ENCODE data around the gene PDZD7. TPM values are rescaled to one million over a fixed set of nuclear protein-coding genes. Genes with fewer than 3 reads are reported as not detected.

PDZD7 gene
- total and polyA plus RNA-seq, 4 donors, result 0.06 to 0.09 (median 0.07) TPM; not detected in 1

DNA sequence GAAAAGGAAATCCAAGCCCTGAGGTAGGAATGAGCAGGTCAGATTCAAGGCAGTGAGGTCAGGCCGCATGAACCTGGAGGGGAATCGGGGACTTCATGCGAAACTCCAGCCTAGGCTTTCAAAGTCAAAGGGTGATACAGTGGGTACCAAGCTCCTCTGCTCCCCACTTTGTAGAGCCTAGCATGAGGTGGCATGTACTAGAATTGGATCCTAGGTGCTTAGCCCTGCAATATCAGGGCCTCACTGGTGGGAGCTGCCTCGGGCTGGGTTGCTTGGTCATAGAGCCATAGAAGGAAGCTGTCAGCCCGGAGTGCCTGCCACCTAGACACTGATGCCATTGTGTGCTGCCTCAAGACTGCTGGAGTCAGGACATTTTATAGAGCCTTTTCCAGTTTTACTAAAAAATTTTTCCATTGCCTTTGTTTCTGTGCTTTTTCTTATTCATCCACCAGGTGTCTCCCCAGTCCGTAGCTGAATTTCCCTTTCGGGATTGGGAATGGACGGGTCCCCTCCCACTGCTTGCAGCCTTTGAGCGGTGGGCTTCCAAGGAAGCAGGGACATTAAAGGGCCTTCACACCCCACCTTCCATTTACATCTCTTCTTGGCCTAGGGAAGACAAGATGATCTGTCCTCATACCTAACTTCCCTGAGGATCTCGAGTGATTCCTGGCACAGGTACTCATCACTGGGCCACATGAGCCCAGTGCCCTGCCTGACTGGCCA lies 36.8 kb downstream of the PDZD7 start:
- no peak for TF ChIP-seq HNF4G (IDR thresholded peaks at IDR 0.05)
- TF ChIP-seq YY1 (IDR thresholded peaks at IDR 0.05), result no peak
- TF ChIP-seq, protein P1, sequence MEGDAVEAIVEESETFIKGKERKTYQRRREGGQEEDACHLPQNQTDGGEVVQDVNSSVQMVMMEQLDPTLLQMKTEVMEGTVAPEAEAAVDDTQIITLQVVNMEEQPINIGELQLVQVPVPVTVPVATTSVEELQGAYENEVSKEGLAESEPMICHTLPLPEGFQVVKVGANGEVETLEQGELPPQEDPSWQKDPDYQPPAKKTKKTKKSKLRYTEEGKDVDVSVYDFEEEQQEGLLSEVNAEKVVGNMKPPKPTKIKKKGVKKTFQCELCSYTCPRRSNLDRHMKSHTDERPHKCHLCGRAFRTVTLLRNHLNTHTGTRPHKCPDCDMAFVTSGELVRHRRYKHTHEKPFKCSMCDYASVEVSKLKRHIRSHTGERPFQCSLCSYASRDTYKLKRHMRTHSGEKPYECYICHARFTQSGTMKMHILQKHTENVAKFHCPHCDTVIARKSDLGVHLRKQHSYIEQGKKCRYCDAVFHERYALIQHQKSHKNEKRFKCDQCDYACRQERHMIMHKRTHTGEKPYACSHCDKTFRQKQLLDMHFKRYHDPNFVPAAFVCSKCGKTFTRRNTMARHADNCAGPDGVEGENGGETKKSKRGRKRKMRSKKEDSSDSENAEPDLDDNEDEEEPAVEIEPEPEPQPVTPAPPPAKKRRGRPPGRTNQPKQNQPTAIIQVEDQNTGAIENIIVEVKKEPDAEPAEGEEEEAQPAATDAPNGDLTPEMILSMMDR (IDR thresholded peaks at IDR 0.05; ENCODE audit: low read depth, low read length, missing input control), result peak; percentile 63
- TF ChIP-seq TAF1 (conservative IDR thresholded peaks at IDR 0.05), result no peak
- peak; percentile 84 to 87 for TF ChIP-seq RAD21 (IDR thresholded peaks at IDR 0.05)
- Histone ChIP-seq H3K4me3 (ENCODE audit: low read depth in 1 of 3, low read length in 3 of 3) (no peak overlapping the region), H3K9me3 (ENCODE audit: control insufficient read depth in 4 of 4, low read length in 3 of 4) (no peaks in the 10 kb centered on the region), H3K4me1 (ENCODE audit: control insufficient read depth in 4 of 4, insufficient read depth in 4 of 4, low read length in 3 of 4) (peaks cover 0 to 26% (median 17%) of the 10 kb centered on the region in 4 donors), H3K27ac (ENCODE audit: low read depth in 1 of 2, low read length in 2 of 2) (no peak overlapping the region), H3K9ac (ENCODE audit: low read depth in 1 of 2, low read length in 2 of 2) (no peak overlapping the region), H3K27me3 (ENCODE audit: control insufficient read depth in 4 of 4, insufficient read depth in 4 of 4, low read length in 3 of 4) (no peaks in the 10 kb centered on the region), H3K36me3 (ENCODE audit: control insufficient read depth in 4 of 4, insufficient read depth in 3 of 4, low read depth in 1 of 4, low read length in 3 of 4) (peaks cover 6 to 23% (median 9%) of the 10 kb centered on the region in 4 donors)
- WGBS, result 60% methylated on average over 10 of the region's 10 CpGs
- DNase-seq (ENCODE audit: low spot score), result no peak

DNA sequence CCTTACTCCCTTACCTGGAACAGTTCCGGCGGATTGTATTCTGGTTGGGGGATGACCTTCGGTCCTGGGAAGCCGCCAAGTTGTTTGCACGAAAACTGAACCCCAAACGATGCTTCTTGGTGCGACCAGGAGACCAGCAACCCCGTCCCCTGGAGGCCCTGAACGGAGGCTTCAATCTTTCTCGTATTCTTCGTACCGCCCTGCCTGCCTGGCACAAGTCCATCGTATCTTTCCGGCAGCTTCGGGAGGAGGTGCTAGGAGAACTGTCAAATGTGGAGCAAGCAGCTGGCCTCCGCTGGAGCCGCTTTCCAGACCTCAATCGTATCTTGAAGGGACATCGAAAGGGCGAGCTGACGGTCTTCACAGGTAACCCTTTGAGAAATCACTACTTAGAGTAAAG lies 41.8 kb downstream of the PDZD7 start:
- no peaks in the 10 kb centered on the region for H3K27me3 ChIP-seq (ENCODE audit: control insufficient read depth in 4 of 4, insufficient read depth in 4 of 4, low read length in 3 of 4)
- peaks cover 6 to 26% (median 9%) of the 10 kb centered on the region in 4 donors for H3K36me3 ChIP-seq (ENCODE audit: control insufficient read depth in 4 of 4, insufficient read depth in 3 of 4, low read depth in 1 of 4, low read length in 3 of 4)
- DNase-seq (ENCODE audit: low spot score), result no peak
- H3K4me1 ChIP-seq (ENCODE audit: control insufficient read depth in 4 of 4, insufficient read depth in 4 of 4, low read length in 3 of 4), result peaks cover 4 to 33% (median 28%) of the 10 kb centered on the region in 4 donors
- no peaks in the 10 kb centered on the region for H3K9me3 ChIP-seq (ENCODE audit: control insufficient read depth in 4 of 4, low read length in 3 of 4)
- no peak overlapping the region for H3K4me3 ChIP-seq (ENCODE audit: low read depth in 1 of 3, low read length in 3 of 3)
- TF ChIP-seq HNF4A (conservative IDR thresholded peaks at IDR 0.05) (no peak), GABPA (IDR thresholded peaks at IDR 0.05 in 1 of 2, conservative IDR thresholded peaks at IDR 0.05 in 1 of 2) (no peak), FOXA1 (IDR thresholded peaks at IDR 0.05) (no peak), NR2F2 (IDR thresholded peaks at IDR 0.05) (no peak), TAF1 (conservative IDR thresholded peaks at IDR 0.05) (no peak), FOXA2 (IDR thresholded peaks at IDR 0.05) (no peak), EGR1 (IDR thresholded peaks at IDR 0.05; ENCODE audit: low read depth in 2 of 2) (no peak), YY1 (IDR thresholded peaks at IDR 0.05) (no peak), RXRA (IDR thresholded peaks at IDR 0.05) (no peak), HNF4G (IDR thresholded peaks at IDR 0.05) (no peak), SP1 (IDR thresholded peaks at IDR 0.05) (no peak), JUND (IDR thresholded peaks at IDR 0.05) (no peak), RAD21 (IDR thresholded peaks at IDR 0.05) (no peak)
- TF ChIP-seq, protein P2, sequence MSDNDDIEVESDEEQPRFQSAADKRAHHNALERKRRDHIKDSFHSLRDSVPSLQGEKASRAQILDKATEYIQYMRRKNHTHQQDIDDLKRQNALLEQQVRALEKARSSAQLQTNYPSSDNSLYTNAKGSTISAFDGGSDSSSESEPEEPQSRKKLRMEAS (IDR thresholded peaks at IDR 0.05), result no peak
- TF ChIP-seq, protein P1 (IDR thresholded peaks at IDR 0.05; ENCODE audit: low read depth, low read length, missing input control), result no peak
- TF ChIP-seq, protein P3, sequence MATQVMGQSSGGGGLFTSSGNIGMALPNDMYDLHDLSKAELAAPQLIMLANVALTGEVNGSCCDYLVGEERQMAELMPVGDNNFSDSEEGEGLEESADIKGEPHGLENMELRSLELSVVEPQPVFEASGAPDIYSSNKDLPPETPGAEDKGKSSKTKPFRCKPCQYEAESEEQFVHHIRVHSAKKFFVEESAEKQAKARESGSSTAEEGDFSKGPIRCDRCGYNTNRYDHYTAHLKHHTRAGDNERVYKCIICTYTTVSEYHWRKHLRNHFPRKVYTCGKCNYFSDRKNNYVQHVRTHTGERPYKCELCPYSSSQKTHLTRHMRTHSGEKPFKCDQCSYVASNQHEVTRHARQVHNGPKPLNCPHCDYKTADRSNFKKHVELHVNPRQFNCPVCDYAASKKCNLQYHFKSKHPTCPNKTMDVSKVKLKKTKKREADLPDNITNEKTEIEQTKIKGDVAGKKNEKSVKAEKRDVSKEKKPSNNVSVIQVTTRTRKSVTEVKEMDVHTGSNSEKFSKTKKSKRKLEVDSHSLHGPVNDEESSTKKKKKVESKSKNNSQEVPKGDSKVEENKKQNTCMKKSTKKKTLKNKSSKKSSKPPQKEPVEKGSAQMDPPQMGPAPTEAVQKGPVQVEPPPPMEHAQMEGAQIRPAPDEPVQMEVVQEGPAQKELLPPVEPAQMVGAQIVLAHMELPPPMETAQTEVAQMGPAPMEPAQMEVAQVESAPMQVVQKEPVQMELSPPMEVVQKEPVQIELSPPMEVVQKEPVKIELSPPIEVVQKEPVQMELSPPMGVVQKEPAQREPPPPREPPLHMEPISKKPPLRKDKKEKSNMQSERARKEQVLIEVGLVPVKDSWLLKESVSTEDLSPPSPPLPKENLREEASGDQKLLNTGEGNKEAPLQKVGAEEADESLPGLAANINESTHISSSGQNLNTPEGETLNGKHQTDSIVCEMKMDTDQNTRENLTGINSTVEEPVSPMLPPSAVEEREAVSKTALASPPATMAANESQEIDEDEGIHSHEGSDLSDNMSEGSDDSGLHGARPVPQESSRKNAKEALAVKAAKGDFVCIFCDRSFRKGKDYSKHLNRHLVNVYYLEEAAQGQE (IDR thresholded peaks at IDR 0.05), result no peak
- TF ChIP-seq, protein P4, sequence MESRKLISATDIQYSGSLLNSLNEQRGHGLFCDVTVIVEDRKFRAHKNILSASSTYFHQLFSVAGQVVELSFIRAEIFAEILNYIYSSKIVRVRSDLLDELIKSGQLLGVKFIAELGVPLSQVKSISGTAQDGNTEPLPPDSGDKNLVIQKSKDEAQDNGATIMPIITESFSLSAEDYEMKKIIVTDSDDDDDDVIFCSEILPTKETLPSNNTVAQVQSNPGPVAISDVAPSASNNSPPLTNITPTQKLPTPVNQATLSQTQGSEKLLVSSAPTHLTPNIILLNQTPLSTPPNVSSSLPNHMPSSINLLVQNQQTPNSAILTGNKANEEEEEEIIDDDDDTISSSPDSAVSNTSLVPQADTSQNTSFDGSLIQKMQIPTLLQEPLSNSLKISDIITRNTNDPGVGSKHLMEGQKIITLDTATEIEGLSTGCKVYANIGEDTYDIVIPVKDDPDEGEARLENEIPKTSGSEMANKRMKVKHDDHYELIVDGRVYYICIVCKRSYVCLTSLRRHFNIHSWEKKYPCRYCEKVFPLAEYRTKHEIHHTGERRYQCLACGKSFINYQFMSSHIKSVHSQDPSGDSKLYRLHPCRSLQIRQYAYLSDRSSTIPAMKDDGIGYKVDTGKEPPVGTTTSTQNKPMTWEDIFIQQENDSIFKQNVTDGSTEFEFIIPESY (IDR thresholded peaks at IDR 0.05), result no peak
- TF ChIP-seq, protein P5, sequence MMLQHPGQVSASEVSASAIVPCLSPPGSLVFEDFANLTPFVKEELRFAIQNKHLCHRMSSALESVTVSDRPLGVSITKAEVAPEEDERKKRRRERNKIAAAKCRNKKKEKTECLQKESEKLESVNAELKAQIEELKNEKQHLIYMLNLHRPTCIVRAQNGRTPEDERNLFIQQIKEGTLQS (IDR thresholded peaks at IDR 0.05), result no peak
- H3K27ac ChIP-seq (ENCODE audit: low read depth in 1 of 2, low read length in 2 of 2), result no peak overlapping the region
- WGBS, result 91% methylated on average over 21 of the region's 21 CpGs
- H3K9ac ChIP-seq (ENCODE audit: low read depth in 1 of 2, low read length in 2 of 2), result no peak overlapping the region
